Gastroesophageal sphincter (tissue), 3 donors: ENCODE results near the gene HERC2.

Experiments
- POLR2A ChIP-seq, 2 donors: fragments of 450-650 bp; IDR thresholded peaks; one replicate each; pipeline ENCODE4 v1.6.1; 2017; ENCODE audit warnings: antibody characterized with exemption in 2 of 2, mild to moderate bottlenecking in 2 of 2, moderate library complexity in 1 of 2
- POLR2AphosphoS5 ChIP-seq: sonication (generic); formaldehyde crosslinking; IDR thresholded peaks from one replicate; pipeline ENCODE4 v1.6.1; 2017; ENCODE audit warnings: antibody characterized with exemption
- TF ChIP-seq, protein P1 (sequence below), 4 experiments: fragments of 200-600 bp in 2 of 4; fragments of 450-650 bp in 2 of 4; sonication (generic) in 1 of 4; IDR thresholded peaks; one replicate each; pipeline ENCODE4 v1.5.1; 2017 to 2019; ENCODE audit warnings: antibody characterized with exemption in 4 of 4, mild to moderate bottlenecking in 2 of 4, moderate library complexity in 2 of 4

- no peak for TF ChIP-seq POLR2A (IDR thresholded peaks at IDR 0.05)
- TF ChIP-seq, protein P1, sequence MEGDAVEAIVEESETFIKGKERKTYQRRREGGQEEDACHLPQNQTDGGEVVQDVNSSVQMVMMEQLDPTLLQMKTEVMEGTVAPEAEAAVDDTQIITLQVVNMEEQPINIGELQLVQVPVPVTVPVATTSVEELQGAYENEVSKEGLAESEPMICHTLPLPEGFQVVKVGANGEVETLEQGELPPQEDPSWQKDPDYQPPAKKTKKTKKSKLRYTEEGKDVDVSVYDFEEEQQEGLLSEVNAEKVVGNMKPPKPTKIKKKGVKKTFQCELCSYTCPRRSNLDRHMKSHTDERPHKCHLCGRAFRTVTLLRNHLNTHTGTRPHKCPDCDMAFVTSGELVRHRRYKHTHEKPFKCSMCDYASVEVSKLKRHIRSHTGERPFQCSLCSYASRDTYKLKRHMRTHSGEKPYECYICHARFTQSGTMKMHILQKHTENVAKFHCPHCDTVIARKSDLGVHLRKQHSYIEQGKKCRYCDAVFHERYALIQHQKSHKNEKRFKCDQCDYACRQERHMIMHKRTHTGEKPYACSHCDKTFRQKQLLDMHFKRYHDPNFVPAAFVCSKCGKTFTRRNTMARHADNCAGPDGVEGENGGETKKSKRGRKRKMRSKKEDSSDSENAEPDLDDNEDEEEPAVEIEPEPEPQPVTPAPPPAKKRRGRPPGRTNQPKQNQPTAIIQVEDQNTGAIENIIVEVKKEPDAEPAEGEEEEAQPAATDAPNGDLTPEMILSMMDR (IDR thresholded peaks at IDR 0.05): no peak
- TF ChIP-seq POLR2AphosphoS5: no peak
Observed at GRCh38 chr15:28081594-28081993, 240.4 kb downstream of the HERC2 start.
